ENCODE results near the gene C17orf67. TPM values are rescaled to one million over a fixed set of nuclear protein-coding genes. Genes with fewer than 3 reads are reported as not detected.

The C17orf67 gene
- 1.6 TPM for polyA plus RNA-seq (2012; ENCODE audit: missing spikeins)

GRCh38 chr17:56833809-56834379 lies at the start of gene C17orf67, which contains the start of gene DGKE:
TSS of gene C17orf67 (minus strand) at chr17:56833920. CDS start at chr17:56815810, 18,110 bp downstream.
TSS of gene DGKE (plus strand) at chr17:56834151. CDS start at chr17:56834796, 645 bp downstream.
- DNase-seq (ENCODE audit: insufficient read length) (peak; percentile 81), FAIRE-seq (peak; percentile 93)
- no peak; the same call in 1 of the 2 replicates for TF ChIP-seq POLR2AphosphoS5 (IDR thresholded peaks at IDR 0.05; ENCODE audit: low read depth, low read length)
- TF ChIP-seq TAF1 (IDR thresholded peaks at IDR 0.05; ENCODE audit: borderline replicate concordance, low read depth, low read length), result 0 out of 2 replicates have a peak, but pooled peaks have one; percentile 19
- TF ChIP-seq POLR2A (IDR thresholded peaks at IDR 0.05; ENCODE audit: low read depth, low read length), result peak; percentile 75; the same call in 1 of the 2 replicates

GRCh38 chr17:56881685-56882295 lies 48.1 kb upstream of the C17orf67 start:
- TF ChIP-seq TAF1 (IDR thresholded peaks at IDR 0.05; ENCODE audit: borderline replicate concordance, low read depth, low read length), result no peak
- no peak for TF ChIP-seq POLR2A (IDR thresholded peaks at IDR 0.05; ENCODE audit: low read depth, low read length)
- TF ChIP-seq POLR2AphosphoS5 (IDR thresholded peaks at IDR 0.05; ENCODE audit: low read depth, low read length), result no peak
- DNase-seq (ENCODE audit: insufficient read length) (no peak), FAIRE-seq (no peak)

GRCh38 chr17:56880571-56880970 lies 46.9 kb upstream of the C17orf67 start:
- FAIRE-seq (no peak), DNase-seq (ENCODE audit: insufficient read length) (no peak)

GRCh38 chr17:56880133-56880532 lies 46.4 kb upstream of the C17orf67 start:
- DNase-seq (ENCODE audit: insufficient read length) (no peak), FAIRE-seq (no peak)
- no peak for TF ChIP-seq TAF1 (IDR thresholded peaks at IDR 0.05; ENCODE audit: borderline replicate concordance, low read depth, low read length)
- TF ChIP-seq POLR2AphosphoS5 (IDR thresholded peaks at IDR 0.05; ENCODE audit: low read depth, low read length), result no peak
- no peak for TF ChIP-seq POLR2A (IDR thresholded peaks at IDR 0.05; ENCODE audit: low read depth, low read length)

More at GRCh38 chr17:56880571-56880970, 46.9 kb upstream of the C17orf67 start:
- no peak for TF ChIP-seq POLR2A (IDR thresholded peaks at IDR 0.05; ENCODE audit: low read depth, low read length)
- no peak for TF ChIP-seq TAF1 (IDR thresholded peaks at IDR 0.05; ENCODE audit: borderline replicate concordance, low read depth, low read length)
- no peak for TF ChIP-seq POLR2AphosphoS5 (IDR thresholded peaks at IDR 0.05; ENCODE audit: low read depth, low read length)

GRCh38 chr17:56879280-56879679 lies 45.6 kb upstream of the C17orf67 start:
- no peak for TF ChIP-seq POLR2AphosphoS5 (IDR thresholded peaks at IDR 0.05; ENCODE audit: low read depth, low read length)
- TF ChIP-seq TAF1 (IDR thresholded peaks at IDR 0.05; ENCODE audit: borderline replicate concordance, low read depth, low read length), result no peak
- TF ChIP-seq POLR2A (IDR thresholded peaks at IDR 0.05; ENCODE audit: low read depth, low read length), result no peak
- FAIRE-seq (no peak), DNase-seq (ENCODE audit: insufficient read length) (no peak)

GRCh38 chr17:56876766-56877179 lies 43.1 kb upstream of the C17orf67 start:
- FAIRE-seq (no peak), DNase-seq (ENCODE audit: insufficient read length) (no peak)
- TF ChIP-seq TAF1 (IDR thresholded peaks at IDR 0.05; ENCODE audit: borderline replicate concordance, low read depth, low read length), result no peak
- TF ChIP-seq POLR2AphosphoS5 (IDR thresholded peaks at IDR 0.05; ENCODE audit: low read depth, low read length), result no peak
- TF ChIP-seq POLR2A (IDR thresholded peaks at IDR 0.05; ENCODE audit: low read depth, low read length), result no peak

GRCh38 chr17:56870081-56870651 lies 36.4 kb upstream of the C17orf67 start:
- DNase-seq (ENCODE audit: insufficient read length) (no peak), FAIRE-seq (no peak)

GRCh38 chr17:56868716-56869115 lies 35.0 kb upstream of the C17orf67 start:
- DNase-seq (ENCODE audit: insufficient read length), result no peak
- TF ChIP-seq TAF1 (IDR thresholded peaks at IDR 0.05; ENCODE audit: borderline replicate concordance, low read depth, low read length) (no peak), POLR2A (IDR thresholded peaks at IDR 0.05; ENCODE audit: low read depth, low read length) (no peak), POLR2AphosphoS5 (IDR thresholded peaks at IDR 0.05; ENCODE audit: low read depth, low read length) (no peak)
- FAIRE-seq, result peak; percentile 17

More at GRCh38 chr17:56870081-56870651, 36.4 kb upstream of the C17orf67 start:
- TF ChIP-seq POLR2A (IDR thresholded peaks at IDR 0.05; ENCODE audit: low read depth, low read length), result no peak
- TF ChIP-seq POLR2AphosphoS5 (IDR thresholded peaks at IDR 0.05; ENCODE audit: low read depth, low read length), result no peak
- TF ChIP-seq TAF1 (IDR thresholded peaks at IDR 0.05; ENCODE audit: borderline replicate concordance, low read depth, low read length), result no peak

- DNase-seq (ENCODE audit: insufficient read length) (no peak), FAIRE-seq (no peak)
- no peak for TF ChIP-seq TAF1 (IDR thresholded peaks at IDR 0.05; ENCODE audit: borderline replicate concordance, low read depth, low read length)
- no peak for TF ChIP-seq POLR2AphosphoS5 (IDR thresholded peaks at IDR 0.05; ENCODE audit: low read depth, low read length)
- no peak for TF ChIP-seq POLR2A (IDR thresholded peaks at IDR 0.05; ENCODE audit: low read depth, low read length)
Measured at GRCh38 chr17:56867948-56868376, 34.2 kb upstream of the C17orf67 start.

GRCh38 chr17:56866496-56866895 lies 32.8 kb upstream of the C17orf67 start:
- no peak for TF ChIP-seq TAF1 (IDR thresholded peaks at IDR 0.05; ENCODE audit: borderline replicate concordance, low read depth, low read length)
- TF ChIP-seq POLR2AphosphoS5 (IDR thresholded peaks at IDR 0.05; ENCODE audit: low read depth, low read length), result no peak
- FAIRE-seq (no peak), DNase-seq (ENCODE audit: insufficient read length) (no peak)

- TF ChIP-seq POLR2AphosphoS5 (IDR thresholded peaks at IDR 0.05; ENCODE audit: low read depth, low read length) (no peak), TAF1 (IDR thresholded peaks at IDR 0.05; ENCODE audit: borderline replicate concordance, low read depth, low read length) (no peak), POLR2A (IDR thresholded peaks at IDR 0.05; ENCODE audit: low read depth, low read length) (no peak)
- FAIRE-seq, result no peak
Measured at GRCh38 chr17:56866076-56866475, 32.4 kb upstream of the C17orf67 start.

More at GRCh38 chr17:56866076-56866475, 32.4 kb upstream of the C17orf67 start:
- DNase-seq (ENCODE audit: insufficient read length), result no peak

All from GM12892 (cell line).